Prostate gland (tissue), 2 donors: Measurements from ENCODE around the gene TRABD.

Experiments
- CTCF ChIP-seq, 4 experiments: fragments of 200-600 bp in 2 of 4; fragments of 450-650 bp in 2 of 4; sonication (generic) in 2 of 4; IDR thresholded peaks; 1 replicate in 3 of 4; 2 replicates in 1 of 4; pipeline ENCODE4 v1.5.1; 2016 to 2019; ENCODE audit warnings: antibody characterized with exemption in 4 of 4, mild to moderate bottlenecking in 2 of 4, moderate library complexity in 2 of 4
- POLR2A ChIP-seq: fragments of 450-650 bp; IDR thresholded peaks from one replicate; pipeline ENCODE4 v1.6.1; 2016; ENCODE audit warnings: antibody characterized with exemption, mild to moderate bottlenecking
- POLR2AphosphoS5 ChIP-seq: sonication (generic); formaldehyde crosslinking; IDR thresholded peaks from one replicate; pipeline ENCODE4 v1.6.1; 2017; ENCODE audit warnings: antibody characterized with exemption

DNA sequence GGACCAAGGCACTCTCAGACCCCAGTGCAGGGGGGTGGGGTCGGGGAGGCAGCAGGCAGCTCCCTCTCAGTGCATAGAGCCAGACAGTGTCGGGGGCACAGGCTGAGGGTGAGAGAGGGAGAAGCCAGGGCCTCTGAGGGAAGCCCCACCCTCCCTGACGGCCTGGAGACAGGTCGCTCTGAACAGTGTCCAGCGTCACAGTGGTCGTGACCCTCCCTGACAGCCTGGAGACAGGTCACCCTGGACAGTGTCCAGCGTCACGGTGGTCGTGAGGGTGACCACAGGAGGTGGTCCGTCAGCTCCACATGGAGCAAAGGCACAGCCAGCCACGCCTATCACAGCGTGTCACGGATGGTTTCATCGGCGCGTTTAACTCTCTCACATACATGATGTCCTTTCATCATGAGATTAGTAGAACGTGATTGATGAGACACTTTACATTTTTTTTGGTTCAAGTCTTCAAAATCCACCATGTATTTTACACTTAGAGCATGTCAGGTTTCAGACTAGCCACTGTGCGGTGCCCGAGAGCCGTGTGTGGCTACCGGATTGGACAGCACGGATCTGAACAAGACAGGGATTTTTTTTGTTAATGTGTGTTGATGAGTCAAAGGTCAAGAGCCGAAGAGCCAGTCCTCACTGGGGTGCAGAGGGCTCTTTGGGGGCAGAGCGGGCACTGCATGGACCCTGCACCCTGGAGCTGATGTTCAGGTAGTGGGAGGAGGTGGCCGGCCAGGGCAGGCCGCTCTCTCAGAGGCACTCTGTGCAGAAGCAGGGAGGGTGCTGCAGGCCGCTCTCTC lies 39.1 kb upstream of the TRABD start:
- peak; percentile 16 to 80 (median 52) for TF ChIP-seq CTCF (IDR thresholded peaks at IDR 0.05)
- TF ChIP-seq POLR2AphosphoS5: no peak
- no peak for TF ChIP-seq POLR2A
